Panc1 (cell line): ENCODE data around the gene TNS2. TPM values are rescaled to one million over a fixed set of nuclear protein-coding genes. Genes with fewer than 3 reads are reported as not detected.

Experiments used
- ATAC-seq: fragments of 200-7000 bp; cut with Tn5 transposase; 2 replicates; pipeline ENCODE4 v1.9.1; 2020; ENCODE audit warnings: mild to moderate bottlenecking, moderate library complexity
- BruUV-seq: library from RNA; stranded (reverse); fragments of 400-500 nt; replicated peaks from 2 replicates; lab custom pipeline; 2021; lab: Mats Ljungman, UMichigan
- CTCF ChIA-PET: fragments of 300-600 bp; sonication (Branson Sonifier 250); formaldehyde crosslinking; loops from one replicate; lab custom pipeline; 2022; ENCODE audit warnings: antibody characterized with exemption; lab: Charles Lee
- POLR2A ChIA-PET: fragments of 300-600 bp; sonication (Branson Sonifier 250); formaldehyde crosslinking; loops from one replicate; lab custom pipeline; 2022; ENCODE audit warnings: antibody characterized with exemption; lab: Charles Lee
- DNase-seq: peaks from one replicate; pipeline ENCODE4 v3.0.0-alpha.2; 2010; ENCODE audit warnings: low read depth, low spot score
- H3K27ac ChIP-seq: 2 replicates; pipeline ENCODE4 v1.5.1; 2011; ENCODE audit warnings: mild to moderate bottlenecking, low read length, inconsistent platforms
- H3K27me3 ChIP-seq: fragments of 200-500 bp; sonication (Bioruptor generic); 2 replicates; pipeline ENCODE4 v1.6.0; 2014; ENCODE audit warnings: low read length, inconsistent platforms; ENCODE audit not compliant: control insufficient read depth, insufficient read depth
- H3K36me3 ChIP-seq: fragments of 200-500 bp; sonication (Bioruptor generic); 2 replicates; pipeline ENCODE4 v1.5.1; 2014; ENCODE audit warnings: inconsistent platforms, mild to moderate bottlenecking, low read length, moderate library complexity; ENCODE audit not compliant: control insufficient read depth, insufficient read depth
- H3K4me1 ChIP-seq: 2 replicates; pipeline ENCODE4 v1.5.1; 2011; ENCODE audit warnings: inconsistent platforms, mild to moderate bottlenecking, low read length, moderate library complexity; ENCODE audit not compliant: control insufficient read depth, insufficient read depth
- H3K4me3 ChIP-seq, 2 experiments: 2 replicates each; pipeline ENCODE4 v1.5.1; 2011 to 2012; ENCODE audit warnings: low read depth in 2 of 2, low read length in 2 of 2, mild to moderate bottlenecking in 2 of 2, inconsistent platforms in 1 of 2, moderate library complexity in 1 of 2
- H3K9me3 ChIP-seq: fragments of 200-500 bp; sonication (Bioruptor generic); 2 replicates; pipeline ENCODE4 v1.5.1; 2014; ENCODE audit warnings: low read depth, mild to moderate bottlenecking, inconsistent platforms, low read length, moderate library complexity; ENCODE audit not compliant: control insufficient read depth, insufficient read depth
- CTCF ChIP-seq: fragments of 450-650 bp; IDR thresholded peaks from 2 replicates; pipeline ENCODE4 v1.5.1; 2017; ENCODE audit warnings: mild to moderate bottlenecking
- POLR2AphosphoS5 ChIP-seq: IDR thresholded peaks from 2 replicates; pipeline ENCODE4 v1.6.1; 2012; ENCODE audit warnings: mild to moderate bottlenecking, low read depth, low read length, moderate library complexity
- REST ChIP-seq, 2 experiments: IDR thresholded peaks; 2 replicates each; pipeline ENCODE4 v1.6.1; 2011 to 2012; ENCODE audit warnings: low read depth in 2 of 2, control low read depth in 1 of 2, low read length in 1 of 2, mild to moderate bottlenecking in 1 of 2, moderate library complexity in 1 of 2; ENCODE audit not compliant: insufficient read depth in 1 of 2
- SIN3A ChIP-seq: IDR thresholded peaks from 2 replicates; pipeline ENCODE4 v1.6.1; 2012; ENCODE audit warnings: low read depth, mild to moderate bottlenecking, low read length, moderate library complexity, borderline replicate concordance; ENCODE audit not compliant: insufficient read depth
- TCF7L2 ChIP-seq: IDR thresholded peaks from 2 replicates; pipeline ENCODE4 v1.6.1; 2011; ENCODE audit warnings: mild to moderate bottlenecking, low read depth, low read length, inconsistent platforms
- in situ Hi-C: cut with HindIII; loops from 2 replicates; pipeline ENCODE4 v1.10.0; 2016; ENCODE audit warnings: low sequenced_read_pairs, low pct_unique_long_range_greater_than_20kb
- intact Hi-C: fragments of 100-400 bp; cut with micrococcal nuclease; formaldehyde crosslinking; loops from one replicate; pipeline ENCODE4 v1.10.0; 2022; ENCODE audit not compliant: unreplicated experiment
- total RNA-seq: library from RNA; stranded (reverse); gene quantifications from one replicate; pipeline ENCODE4 v1.2.1, GENCODE V29; 2021; ENCODE audit not compliant: unreplicated experiment

TNS2 gene
- total RNA-seq, 1 experiment from 2014 or later = 48.1 TPM

GRCh38 chr12:53053218-53054111, 3.6 kb downstream of the TNS2 start:
- intact Hi-C loops = no loop called here
- no peaks in the 10 kb centered on the region for H3K27me3 ChIP-seq
- H3K9me3 ChIP-seq = no peaks in the 10 kb centered on the region
- ATAC-seq (peak; percentile 38), DNase-seq (no peak)
- ChIA-PET POLR2A (interaction anchor here (0.6 kb wide), 1 partner anchor 26 kb away, joined by 3 read pairs; the partner anchor contains the start of gene SPRYD3), CTCF (interaction anchor here (0.6 to 1.3 kb wide), 9 partner anchors 12 to 968 kb away, joined by 3 to 11 read pairs (median 4); partner anchors contain the start of genes AAAS and EIF4B)
- no TSS peak for BruUV-seq
- in situ Hi-C loops = no loop called here
- TF ChIP-seq CTCF (peak; percentile 80), SIN3A (no peak), TCF7L2 (no peak), POLR2AphosphoS5 (no peak), REST (IDR thresholded peaks at IDR 0.05; ENCODE audit: insufficient read depth in 1 of 2, low read depth in 2 of 2, low read length in 1 of 2) (no peak)
- peak overlapping the region; percentile 93 for H3K27ac ChIP-seq
- H3K36me3 ChIP-seq = no peaks in the 10 kb centered on the region
- peak overlapping the region; percentile 69 to 74 for H3K4me3 ChIP-seq
- H3K4me1 ChIP-seq = peaks cover 53% of the 10 kb centered on the region

GRCh38 chr12:53054112-53054878, 4.4 kb downstream of the TNS2 start:
- peak overlapping the region; percentile 93 for H3K27ac ChIP-seq
- in situ Hi-C loops = no loop called here
- POLR2A ChIA-PET = no interaction called here

More at GRCh38 chr12:53054112-53054878, 4.4 kb downstream of the TNS2 start:
- DNase-seq = no peak
- H3K9me3 ChIP-seq = no peaks in the 10 kb centered on the region
- no TSS peak for BruUV-seq
- peak overlapping the region; percentile 69 to 74 for H3K4me3 ChIP-seq
- H3K27me3 ChIP-seq = no peaks in the 10 kb centered on the region
- H3K36me3 ChIP-seq = no peaks in the 10 kb centered on the region
- H3K4me1 ChIP-seq = peaks cover 44% of the 10 kb centered on the region
- TF ChIP-seq POLR2AphosphoS5 (peak; percentile 62), SIN3A (no peak), REST (IDR thresholded peaks at IDR 0.05; ENCODE audit: insufficient read depth in 1 of 2, low read depth in 2 of 2, low read length in 1 of 2) (0 out of 4 replicates have a peak, but pooled peaks of 1 of the 2 experiments have one; percentile 38), CTCF (no peak), TCF7L2 (no peak)
- ATAC-seq = peak; percentile 82
- CTCF ChIA-PET = interaction anchor here (0.6 to 1.3 kb wide), 10 partner anchors 12 to 349 kb away, joined by 3 to 11 read pairs (median 4); partner anchors contain the start of genes AAAS and EIF4B
- intact Hi-C loops = no loop called here
